GM12892 (cell line): ENCODE measurements around the gene ENGASE.
"Not testable (repeated sequence)": the region's sequence is repeated elsewhere in the genome, so short reads cannot be mapped to it uniquely, and the experiment has no call there.

Experiments
- DNase-seq: peaks from one replicate; pipeline ENCODE4 v3.0.0; 2011; ENCODE audit not compliant: insufficient read length
- FAIRE-seq: peaks from 2 replicates; lab custom pipeline; 2011; peaks lifted over from hg19 to GRCh38; lab: Jason Lieb, UNC
- POLR2A ChIP-seq: IDR thresholded peaks from 2 replicates; pipeline ENCODE4 v1.6.1; 2011; ENCODE audit warnings: low read depth, low read length, control low read depth
- POLR2AphosphoS5 ChIP-seq: IDR thresholded peaks from 2 replicates; pipeline ENCODE4 v1.6.1; 2011; ENCODE audit warnings: low read depth, low read length, control low read depth
- TAF1 ChIP-seq: IDR thresholded peaks from 2 replicates; pipeline ENCODE4 v1.6.1; 2011; ENCODE audit warnings: low read depth, mild to moderate bottlenecking, control low read depth, low read length, borderline replicate concordance

Gene ENGASE

GRCh38 chr17:79057737-79058385 is 16.8 kb upstream of the ENGASE start:
- DNase-seq (no peak), FAIRE-seq (no peak)
- TF ChIP-seq POLR2A (no peak), POLR2AphosphoS5 (no peak), TAF1 (no peak)

- DNase-seq (no peak), FAIRE-seq (no peak)
- TF ChIP-seq TAF1 (no peak), POLR2A (no peak), POLR2AphosphoS5 (no peak)
Measured at GRCh38 chr17:79062691-79063090, 11.9 kb upstream of the ENGASE start.

- DNase-seq, result no peak
- TF ChIP-seq TAF1 (no peak), POLR2AphosphoS5 (no peak), POLR2A (no peak)
- no peak for FAIRE-seq
Measured at GRCh38 chr17:79064026-79064425, 10.6 kb upstream of the ENGASE start.

DNA sequence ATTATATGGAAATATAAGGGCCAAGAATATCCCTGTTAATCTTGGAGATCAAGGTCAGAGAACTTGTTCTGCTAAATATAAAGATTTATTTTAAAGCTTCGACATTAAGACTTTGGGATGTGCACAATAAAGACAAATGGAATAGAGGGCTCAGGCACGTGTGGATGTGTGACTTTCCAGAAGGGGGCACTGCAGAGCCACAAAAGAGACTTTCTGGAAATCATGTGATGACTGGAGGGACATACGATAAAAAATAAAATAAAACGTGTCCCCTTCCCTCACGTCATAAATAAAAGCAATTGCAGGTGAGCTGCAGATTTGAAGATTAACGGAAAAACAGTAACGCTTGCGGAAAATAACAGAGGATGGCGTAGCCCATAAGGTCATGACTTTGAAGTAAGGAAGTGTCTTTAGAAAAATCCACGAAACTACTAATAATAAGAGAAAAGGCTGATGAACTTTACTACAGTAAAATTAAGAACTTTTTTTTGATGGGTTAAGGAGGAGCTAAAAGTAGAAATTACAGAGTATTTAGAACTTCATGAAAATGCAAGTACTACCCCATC is 9.4 kb upstream of the ENGASE start:
- no peak for DNase-seq
- TF ChIP-seq POLR2A (no peak), TAF1 (no peak), POLR2AphosphoS5 (no peak)
- no peak for FAIRE-seq

DNA sequence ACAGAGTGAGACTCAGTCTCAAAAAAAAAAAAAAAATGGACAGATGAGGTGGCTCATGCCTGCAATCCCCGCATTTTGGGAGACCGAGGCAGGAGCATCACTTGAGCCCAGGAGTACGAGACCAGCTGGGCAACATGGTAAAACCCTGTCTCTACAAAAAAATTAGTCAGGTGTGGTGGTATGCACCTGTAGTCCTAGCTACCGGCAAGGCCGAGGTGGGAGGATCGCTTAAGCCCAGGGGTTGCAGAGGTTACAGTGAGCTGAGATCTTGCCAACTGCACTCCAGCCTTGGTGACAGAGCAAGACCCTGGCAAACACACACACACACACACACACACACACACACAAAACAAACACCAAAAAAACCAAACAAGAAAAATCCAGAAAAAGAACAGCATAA is 7.7 kb upstream of the ENGASE start:
- no peak for FAIRE-seq
- TF ChIP-seq POLR2A (no peak), TAF1 (no peak), POLR2AphosphoS5 (no peak)
- no peak for DNase-seq

DNA sequence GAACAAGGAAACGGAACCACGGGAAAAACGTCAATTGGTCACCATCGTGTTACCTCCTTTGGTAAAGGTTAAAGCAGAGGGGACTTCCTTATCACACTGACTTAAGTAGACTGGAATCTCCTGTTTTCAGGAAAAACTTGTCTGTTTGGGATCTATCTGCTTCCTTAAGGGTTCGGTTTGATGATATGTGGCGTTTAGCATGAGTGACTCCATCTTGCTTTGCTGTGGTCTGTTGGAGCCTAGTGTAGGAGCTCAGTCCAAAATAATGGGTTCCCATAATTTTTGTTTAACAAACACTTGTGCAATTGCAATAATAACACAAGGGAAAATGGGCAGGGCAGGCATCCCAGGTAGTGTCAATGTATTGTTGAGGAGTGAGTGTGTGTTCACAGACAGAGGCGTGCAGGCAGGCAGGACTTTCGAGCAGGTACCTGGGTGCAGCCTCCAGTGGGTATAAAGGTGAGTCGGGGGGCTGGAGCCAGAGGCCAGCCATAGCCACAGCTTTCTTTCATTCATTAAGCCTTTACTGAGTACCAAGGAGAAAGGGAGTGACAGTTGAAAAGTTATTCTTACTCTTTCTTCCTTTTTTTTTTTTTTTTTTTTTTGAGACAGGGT is 4.3 kb upstream of the ENGASE start:
- FAIRE-seq (no peak), DNase-seq (no peak)
- TF ChIP-seq TAF1 (no peak), POLR2AphosphoS5 (no peak), POLR2A (no peak)

DNA sequence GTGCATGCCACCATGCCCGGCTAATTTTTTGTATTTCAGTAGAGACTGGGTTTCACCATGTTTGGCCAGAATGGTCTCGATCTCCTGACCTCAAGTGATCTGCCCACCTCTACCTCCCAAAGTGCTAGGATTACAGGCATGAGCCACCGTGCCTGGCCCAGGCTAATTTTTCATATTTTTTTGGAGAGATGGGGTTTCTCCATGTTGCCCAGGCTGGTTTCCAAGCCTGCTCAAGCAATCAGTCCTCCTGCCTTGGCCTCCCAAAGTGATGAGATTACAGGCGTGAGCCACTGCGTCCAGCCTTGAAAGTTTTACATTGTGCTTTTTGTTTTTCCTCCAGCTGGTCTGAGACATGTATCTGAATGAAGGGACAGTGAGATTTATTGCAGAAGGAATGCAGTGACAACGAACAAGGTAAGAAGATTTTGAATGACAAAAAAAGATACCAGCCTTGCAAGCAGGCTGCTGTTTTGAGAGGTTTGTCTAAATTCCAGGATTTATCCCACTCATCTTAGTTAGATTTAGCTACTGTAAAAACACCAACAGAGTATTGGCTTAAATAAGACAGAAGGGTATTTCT is 3.4 kb upstream of the ENGASE start:
- TF ChIP-seq TAF1, result no peak
- TF ChIP-seq POLR2AphosphoS5, result no peak
- no peak for TF ChIP-seq POLR2A

DNA sequence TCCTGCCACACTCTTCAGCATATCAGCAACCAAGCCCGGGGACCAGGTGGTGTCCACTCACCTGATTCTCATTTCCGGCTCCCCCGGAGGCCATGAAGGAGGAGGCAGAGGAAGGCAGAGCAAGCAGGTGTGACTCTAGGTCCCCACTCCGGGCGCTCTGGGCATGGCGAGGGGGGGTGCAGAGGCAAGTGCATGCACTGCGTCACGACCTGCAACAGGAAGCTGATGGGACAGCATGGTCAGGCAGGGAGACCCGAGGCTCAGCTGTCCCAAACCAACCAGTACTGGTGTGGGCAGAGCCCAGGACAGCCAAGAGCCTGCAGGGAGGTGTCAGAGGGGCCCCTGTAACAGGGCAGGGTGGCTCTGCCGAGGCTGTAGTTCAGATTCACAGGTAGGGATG is 2.1 kb upstream of the ENGASE start:
- DNase-seq (no peak), FAIRE-seq (no peak)
- TF ChIP-seq POLR2A (no peak), POLR2AphosphoS5 (no peak), TAF1 (no peak)

More for the DNA sequence above, 3.4 kb upstream of the ENGASE start:
- DNase-seq (no peak), FAIRE-seq (no peak)

DNA sequence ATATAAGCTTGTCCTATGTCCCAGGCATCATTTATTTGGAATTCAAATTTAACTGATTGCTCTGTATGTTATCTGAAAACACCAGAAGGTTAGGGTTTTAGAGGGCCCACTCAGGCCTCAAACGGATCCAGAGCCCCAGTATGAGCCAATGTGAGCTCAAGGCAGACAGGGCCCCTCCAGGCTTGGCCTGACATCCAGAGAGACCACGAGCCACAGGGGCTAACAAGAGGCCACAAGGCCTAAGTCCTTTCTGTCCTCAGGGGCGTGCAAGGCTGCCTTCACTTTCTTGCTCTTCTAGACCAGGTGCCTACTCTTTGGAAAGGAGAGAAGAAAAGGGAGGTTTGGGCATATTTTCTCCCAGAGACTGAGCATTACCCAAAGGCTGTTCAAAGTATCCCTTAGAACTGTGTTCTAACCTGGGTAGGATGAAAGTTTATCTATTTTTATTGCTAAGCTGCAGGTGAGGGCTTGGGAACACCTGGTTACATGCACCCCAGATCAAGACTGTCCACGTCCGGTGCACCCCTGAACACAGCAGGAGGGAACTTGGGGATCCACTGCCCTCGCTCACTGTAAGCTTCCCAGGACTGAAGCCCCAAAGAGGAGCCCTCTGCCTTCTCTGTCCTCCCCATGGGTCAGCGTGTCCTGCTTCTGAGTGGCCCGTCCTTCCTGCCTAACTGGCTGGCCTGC is 1.5 kb upstream of the ENGASE start:
- DNase-seq, result no peak
- TF ChIP-seq POLR2AphosphoS5 (no peak), POLR2A (no peak), TAF1 (no peak)
- no peak for FAIRE-seq

DNA sequence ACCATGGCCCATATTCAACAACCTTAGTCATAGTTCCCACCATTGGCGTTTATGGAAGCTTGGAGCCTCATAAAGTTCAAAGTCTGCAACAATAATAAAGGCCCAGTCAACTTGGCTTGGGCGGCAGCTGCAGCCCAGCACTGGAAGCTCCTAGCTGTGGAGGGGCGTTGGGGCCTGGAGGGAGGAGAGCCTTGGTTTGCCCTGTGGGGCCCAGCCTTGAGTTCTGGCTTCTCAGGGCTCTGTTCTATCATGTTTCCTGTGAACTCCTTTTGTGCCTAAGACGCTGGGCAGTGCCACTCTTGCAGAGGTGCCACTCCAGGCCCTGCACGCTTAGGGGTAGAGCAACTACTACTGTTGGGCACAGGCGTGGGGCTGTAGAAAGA is 927 bp upstream of the ENGASE start:
- TF ChIP-seq TAF1 (no peak), POLR2AphosphoS5 (no peak), POLR2A (no peak)
- DNase-seq (no peak), FAIRE-seq (no peak)

DNA sequence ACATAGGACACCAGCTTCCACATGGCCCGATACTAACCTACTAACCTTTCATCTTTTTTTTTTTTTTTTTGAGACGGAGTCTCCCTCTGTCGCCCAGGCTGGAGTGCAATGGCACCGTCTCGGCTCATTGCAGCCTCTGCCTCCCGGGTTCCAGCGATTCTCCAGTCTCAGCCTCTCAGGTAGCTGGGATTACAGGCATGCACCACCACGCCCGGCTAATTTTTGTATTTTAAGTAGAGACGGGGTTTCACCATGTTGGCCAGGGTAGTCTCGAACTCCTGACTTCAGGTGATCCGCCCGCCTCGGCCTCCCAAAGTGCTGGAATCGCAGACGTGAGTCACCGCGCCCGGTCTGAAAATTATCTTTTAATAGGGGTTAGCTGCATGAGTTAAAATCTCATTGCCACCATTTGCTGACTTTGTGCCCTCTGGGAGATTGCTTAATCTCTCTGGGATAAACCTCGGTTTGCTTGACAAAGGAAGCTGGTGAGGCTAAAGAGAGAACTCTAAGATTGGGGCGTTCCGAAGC is 439 bp upstream of the ENGASE start:
- FAIRE-seq, DNase-seq: not testable (repeated sequence)
